ENCODE results near the gene SEL1L. TPM values are rescaled to one million over a fixed set of nuclear protein-coding genes. Genes with fewer than 3 reads are reported as not detected.
"Not testable (repeated sequence)": the region's sequence is repeated elsewhere in the genome, so short reads cannot be mapped to it uniquely, and the experiment has no call there.

The SEL1L gene
- total RNA-seq, 1 donor from 2014 or later = 28.0 TPM

- no peaks in the 10 kb centered on the region for H3F3A ChIP-seq (ENCODE audit: low read depth)
- TF ChIP-seq EZH2 (IDR thresholded peaks at IDR 0.05) (no peak), EZH2phosphoT487 (IDR thresholded peaks at IDR 0.05) (no peak), CTCF (IDR thresholded peaks at IDR 0.05) (no peak)
- Mint-ChIP-seq H3K4me3 (no peak overlapping the region), H3K9me3 (no peaks in the 10 kb centered on the region), H3K27ac (no peak overlapping the region), H3K27me3 (ENCODE audit: insufficient read depth, low read depth) (no peaks in the 10 kb centered on the region), H3K4me1 (no peaks in the 10 kb centered on the region), H3K36me3 (no peaks in the 10 kb centered on the region)
- H2AFZ ChIP-seq (replicated peaks) = no peak overlapping the region
- no peaks in the 10 kb centered on the region for H3K9me3 ChIP-seq (ENCODE audit: low read depth)
- no peaks in the 10 kb centered on the region for H3K36me3 ChIP-seq
- H3K27ac ChIP-seq = no peak overlapping the region
- no peak overlapping the region for H3K4me2 ChIP-seq
- no peak overlapping the region for H3K4me3 ChIP-seq
- DNase-seq (ENCODE audit: low spot score) = no peak
- H3K4me1 ChIP-seq = no peaks in the 10 kb centered on the region
- H3K27me3 ChIP-seq = no peaks in the 10 kb centered on the region
- no peaks in the 10 kb centered on the region for H4K20me1 ChIP-seq (ENCODE audit: low read depth)
- H3K9ac ChIP-seq = no peak overlapping the region
- no peaks in the 10 kb centered on the region for H3K79me2 ChIP-seq (ENCODE audit: low read depth)
These were observed 61.4 kb downstream of the SEL1L start for GRCh38 chr14:81472096-81472800.

- Histone ChIP-seq H3K27ac (no peak overlapping the region), H3K4me3 (no peak overlapping the region), H3F3A (ENCODE audit: low read depth) (no peaks in the 10 kb centered on the region), H3K4me1 (no peaks in the 10 kb centered on the region), H3K9ac (no peak overlapping the region), H4K20me1 (ENCODE audit: low read depth) (no peaks in the 10 kb centered on the region), H3K79me2 (ENCODE audit: low read depth) (no peaks in the 10 kb centered on the region), H3K27me3 (no peaks in the 10 kb centered on the region), H3K9me3 (ENCODE audit: low read depth) (no peaks in the 10 kb centered on the region), H2AFZ (replicated peaks) (no peak overlapping the region), H3K36me3 (no peaks in the 10 kb centered on the region), H3K4me2 (no peak overlapping the region)
- H3K36me3 Mint-ChIP-seq = no peaks in the 10 kb centered on the region
- H3K4me3 Mint-ChIP-seq = no peak overlapping the region
- no peak overlapping the region for H3K27ac Mint-ChIP-seq
- TF ChIP-seq CTCF (IDR thresholded peaks at IDR 0.05) = no peak
- TF ChIP-seq EZH2phosphoT487 (IDR thresholded peaks at IDR 0.05) = no peak
- TF ChIP-seq EZH2 (IDR thresholded peaks at IDR 0.05) = no peak
- DNase-seq (ENCODE audit: low spot score) = no peak
- H3K9me3 Mint-ChIP-seq = no peaks in the 10 kb centered on the region
- no peaks in the 10 kb centered on the region for H3K4me1 Mint-ChIP-seq
- H3K27me3 Mint-ChIP-seq (ENCODE audit: insufficient read depth, low read depth) = no peaks in the 10 kb centered on the region
These were observed 62.6 kb downstream of the SEL1L start for GRCh38 chr14:81471062-81471461.

GRCh38 chr14:81470557-81470826 is 63.2 kb downstream of the SEL1L start:
- H4K20me1 ChIP-seq (ENCODE audit: low read depth); H3K9ac ChIP-seq; H3F3A ChIP-seq (ENCODE audit: low read depth); DNase-seq (ENCODE audit: low spot score); H3K4me1 ChIP-seq; H3K9me3 Mint-ChIP-seq; H3K36me3 ChIP-seq; H3K27ac ChIP-seq; H3K9me3 ChIP-seq (ENCODE audit: low read depth); H3K4me3 ChIP-seq; H2AFZ ChIP-seq (replicated peaks); H3K4me2 ChIP-seq; H3K4me1 Mint-ChIP-seq; H3K27ac Mint-ChIP-seq; H3K27me3 ChIP-seq; H3K36me3 Mint-ChIP-seq; H3K4me3 Mint-ChIP-seq; H3K27me3 Mint-ChIP-seq (ENCODE audit: insufficient read depth, low read depth); H3K79me2 ChIP-seq (ENCODE audit: low read depth): not testable (repeated sequence)

- Mint-ChIP-seq H3K36me3 (no peaks in the 10 kb centered on the region), H3K9me3 (peaks cover 4% of the 10 kb centered on the region), H3K27me3 (ENCODE audit: insufficient read depth, low read depth) (no peaks in the 10 kb centered on the region), H3K27ac (no peak overlapping the region), H3K4me1 (peaks cover 4% of the 10 kb centered on the region), H3K4me3 (no peak overlapping the region)
- H3K9me3 ChIP-seq (ENCODE audit: low read depth) = no peaks in the 10 kb centered on the region
- H3K4me2 ChIP-seq = no peak overlapping the region
- no peak overlapping the region for H2AFZ ChIP-seq (replicated peaks)
- H3K9ac ChIP-seq = no peak overlapping the region
- H3K79me2 ChIP-seq (ENCODE audit: low read depth) = no peaks in the 10 kb centered on the region
- H3K36me3 ChIP-seq = no peaks in the 10 kb centered on the region
- H3K27me3 ChIP-seq = no peaks in the 10 kb centered on the region
- no peak for DNase-seq (ENCODE audit: low spot score)
- H4K20me1 ChIP-seq (ENCODE audit: low read depth) = no peaks in the 10 kb centered on the region
- no peak for TF ChIP-seq CTCF (IDR thresholded peaks at IDR 0.05)
- TF ChIP-seq EZH2phosphoT487 (IDR thresholded peaks at IDR 0.05) = no peak
- no peak for TF ChIP-seq EZH2 (IDR thresholded peaks at IDR 0.05)
- H3K4me1 ChIP-seq = no peaks in the 10 kb centered on the region
- no peaks in the 10 kb centered on the region for H3F3A ChIP-seq (ENCODE audit: low read depth)
- no peak overlapping the region for H3K4me3 ChIP-seq
- H3K27ac ChIP-seq = no peak overlapping the region
These were observed 66.8 kb downstream of the SEL1L start for GRCh38 chr14:81466854-81467253.

All from neural progenitor cell (in vitro differentiated cells).